HepG2 (cell line): Measurements from ENCODE around the gene WWC2. TPM values are rescaled to one million over a fixed set of nuclear protein-coding genes. Genes with fewer than 3 reads are reported as not detected.

Experiments used
- ATF7 ChIP-seq, 2 experiments: fragments of 450-650 bp in 1 of 2; sonication (generic) in 1 of 2; formaldehyde crosslinking in 1 of 2; IDR thresholded peaks; 2 replicates each; pipeline versions ENCODE4 v1.4.0 to v1.6.1; 2016 to 2020; ENCODE audit warnings: antibody characterized with exemption in 1 of 2, mild to moderate bottlenecking in 1 of 2, missing genetic modification reagents in 1 of 2
- CBX1 ChIP-seq: IDR thresholded peaks from one replicate; pipeline ENCODE4 v1.6.1; 2016; ENCODE audit warnings: antibody characterized with exemption, low read depth
- KDM5B ChIP-seq: sonication (generic); formaldehyde crosslinking; IDR thresholded peaks from 2 replicates; pipeline ENCODE4 v1.4.0; 2020; ENCODE audit warnings: missing genetic modification reagents, mild to moderate bottlenecking, borderline replicate concordance
- STAG1 ChIP-seq: sonication (generic); formaldehyde crosslinking; IDR thresholded peaks from 2 replicates; pipeline ENCODE4 v1.4.0; 2020; ENCODE audit warnings: missing genetic modification reagents
- ZNF550 ChIP-seq: sonication (generic); formaldehyde crosslinking; IDR thresholded peaks from 2 replicates; pipeline ENCODE4 v1.4.0; 2020; ENCODE audit warnings: mild to moderate bottlenecking, missing genetic modification reagents, borderline replicate concordance
- polyA plus RNA-seq, 8 experiments: library from polyadenylated mRNA; depleted of rRNA in 3 of 8; stranded (reverse) in 7 of 8; unstranded in 1 of 8; fragments of >200 nt; fragmentation: Illumina TruSeq in 4 of 8; extraction: Trizol in 4 of 8; gene quantifications; 2 replicates each; pipeline versions ENCODE4 v1.2.1 to v1.2.3, GENCODE V29; 2011 to 2016; ENCODE audit warnings: low read depth in 4 of 8, missing spikeins in 1 of 8, mixed read lengths in 1 of 8; ENCODE audit not compliant: insufficient read depth in 1 of 8
- total RNA-seq, 5 experiments: library from RNA; depleted of rRNA; stranded (reverse); fragments of >200 nt; fragmentation: Illumina TruSeq; extraction: Trizol; gene quantifications; 2 replicates each; pipeline ENCODE4 v1.2.3, GENCODE V29; 2016; ENCODE audit warnings: low read depth in 1 of 5
- TF ChIP-seq, protein P1 (sequence below): sonication (generic); formaldehyde crosslinking; IDR thresholded peaks from 2 replicates; pipeline ENCODE4 v1.4.0; 2020; ENCODE audit warnings: missing genetic modification reagents, mild to moderate bottlenecking, borderline replicate concordance
- TF ChIP-seq, protein P2 (sequence below): sonication (generic); formaldehyde crosslinking; conservative IDR thresholded peaks from 2 replicates; pipeline ENCODE4 v1.8.0; 2022; ENCODE audit warnings: mild to moderate bottlenecking, moderate library complexity, missing genetic modification reagents
- TF ChIP-seq, protein P3 (sequence below): sonication (generic); formaldehyde crosslinking; IDR thresholded peaks from 2 replicates; pipeline ENCODE4 v1.5.0; 2020; ENCODE audit warnings: mild to moderate bottlenecking, missing genetic modification reagents

WWC2 gene
- total and polyA plus RNA-seq, 2 of the 13 experiments (the other 11 are each of a cell fraction or from before 2014, with no cell fraction given): 40.0 to 50.1 TPM

DNA sequence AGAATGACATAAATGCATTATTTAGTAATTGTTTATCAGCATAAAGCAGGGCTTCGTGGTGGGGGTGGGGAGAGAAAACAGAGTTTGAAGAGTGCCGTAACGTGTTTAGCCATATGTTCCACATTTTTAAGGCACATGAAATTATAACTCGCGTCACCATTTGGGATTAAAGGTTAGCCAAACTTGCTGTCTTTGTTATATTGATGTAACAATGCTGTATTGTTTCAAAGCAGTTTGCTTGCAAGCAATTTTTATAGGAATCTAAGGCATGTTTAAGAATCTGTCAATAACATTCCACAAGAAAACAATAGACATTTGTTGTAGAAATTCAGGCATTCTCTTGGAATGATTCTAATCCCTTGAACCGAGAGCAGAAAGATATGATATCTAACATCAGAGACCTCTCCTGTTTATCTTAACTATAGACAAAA is 142.7 kb downstream of the WWC2 start (continued):
- TF ChIP-seq, protein P1, sequence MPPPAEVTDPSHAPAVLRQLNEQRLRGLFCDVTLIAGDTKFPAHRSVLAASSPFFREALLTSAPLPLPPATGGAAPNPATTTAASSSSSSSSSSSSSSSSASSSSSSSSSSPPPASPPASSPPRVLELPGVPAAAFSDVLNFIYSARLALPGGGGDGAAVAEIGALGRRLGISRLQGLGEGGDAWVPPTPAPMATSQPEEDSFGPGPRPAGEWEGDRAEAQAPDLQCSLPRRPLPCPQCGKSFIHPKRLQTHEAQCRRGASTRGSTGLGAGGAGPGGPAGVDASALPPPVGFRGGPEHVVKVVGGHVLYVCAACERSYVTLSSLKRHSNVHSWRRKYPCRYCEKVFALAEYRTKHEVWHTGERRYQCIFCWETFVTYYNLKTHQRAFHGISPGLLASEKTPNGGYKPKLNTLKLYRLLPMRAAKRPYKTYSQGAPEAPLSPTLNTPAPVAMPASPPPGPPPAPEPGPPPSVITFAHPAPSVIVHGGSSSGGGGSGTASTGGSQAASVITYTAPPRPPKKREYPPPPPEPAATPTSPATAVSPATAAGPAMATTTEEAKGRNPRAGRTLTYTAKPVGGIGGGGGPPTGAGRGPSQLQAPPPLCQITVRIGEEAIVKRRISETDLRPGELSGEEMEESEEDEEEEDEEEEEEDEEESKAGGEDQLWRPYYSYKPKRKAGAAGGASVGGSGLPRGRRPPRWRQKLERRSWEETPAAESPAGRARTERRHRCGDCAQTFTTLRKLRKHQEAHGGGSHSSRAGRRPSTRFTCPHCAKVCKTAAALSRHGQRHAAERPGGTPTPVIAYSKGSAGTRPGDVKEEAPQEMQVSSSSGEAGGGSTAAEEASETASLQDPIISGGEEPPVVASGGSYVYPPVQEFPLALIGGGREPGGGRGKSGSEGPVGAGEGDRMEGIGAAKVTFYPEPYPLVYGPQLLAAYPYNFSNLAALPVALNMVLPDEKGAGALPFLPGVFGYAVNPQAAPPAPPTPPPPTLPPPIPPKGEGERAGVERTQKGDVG (CRISPR knock-in tag): no peak
- TF ChIP-seq STAG1 (CRISPR knock-in tag): no peak
- no peak for TF ChIP-seq KDM5B
- TF ChIP-seq, protein P2, sequence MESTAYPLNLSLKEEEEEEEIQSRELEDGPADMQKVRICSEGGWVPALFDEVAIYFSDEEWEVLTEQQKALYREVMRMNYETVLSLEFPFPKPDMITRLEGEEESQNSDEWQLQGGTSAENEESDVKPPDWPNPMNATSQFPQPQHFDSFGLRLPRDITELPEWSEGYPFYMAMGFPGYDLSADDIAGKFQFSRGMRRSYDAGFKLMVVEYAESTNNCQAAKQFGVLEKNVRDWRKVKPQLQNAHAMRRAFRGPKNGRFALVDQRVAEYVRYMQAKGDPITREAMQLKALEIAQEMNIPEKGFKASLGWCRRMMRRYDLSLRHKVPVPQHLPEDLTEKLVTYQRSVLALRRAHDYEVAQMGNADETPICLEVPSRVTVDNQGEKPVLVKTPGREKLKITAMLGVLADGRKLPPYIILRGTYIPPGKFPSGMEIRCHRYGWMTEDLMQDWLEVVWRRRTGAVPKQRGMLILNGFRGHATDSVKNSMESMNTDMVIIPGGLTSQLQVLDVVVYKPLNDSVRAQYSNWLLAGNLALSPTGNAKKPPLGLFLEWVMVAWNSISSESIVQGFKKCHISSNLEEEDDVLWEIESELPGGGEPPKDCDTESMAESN (CRISPR knock-in tag): no peak
- no peak for TF ChIP-seq ATF7 (IDR thresholded peaks at IDR 0.05)
- TF ChIP-seq ATF7 (CRISPR knock-in tag; IDR thresholded peaks at IDR 0.05): no peak
- no peak for TF ChIP-seq ZNF550 (CRISPR knock-in tag)
- TF ChIP-seq CBX1: no peak
- TF ChIP-seq, protein P3, sequence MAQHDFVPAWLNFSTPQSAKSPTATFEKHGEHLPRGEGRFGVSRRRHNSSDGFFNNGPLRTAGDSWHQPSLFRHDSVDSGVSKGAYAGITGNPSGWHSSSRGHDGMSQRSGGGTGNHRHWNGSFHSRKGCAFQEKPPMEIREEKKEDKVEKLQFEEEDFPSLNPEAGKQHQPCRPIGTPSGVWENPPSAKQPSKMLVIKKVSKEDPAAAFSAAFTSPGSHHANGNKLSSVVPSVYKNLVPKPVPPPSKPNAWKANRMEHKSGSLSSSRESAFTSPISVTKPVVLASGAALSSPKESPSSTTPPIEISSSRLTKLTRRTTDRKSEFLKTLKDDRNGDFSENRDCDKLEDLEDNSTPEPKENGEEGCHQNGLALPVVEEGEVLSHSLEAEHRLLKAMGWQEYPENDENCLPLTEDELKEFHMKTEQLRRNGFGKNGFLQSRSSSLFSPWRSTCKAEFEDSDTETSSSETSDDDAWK (CRISPR knock-in tag): no peak
